Panc1 (cell line): ENCODE measurements around the gene KCNMA1. TPM values are rescaled to one million over a fixed set of nuclear protein-coding genes. Genes with fewer than 3 reads are reported as not detected.

ENCODE experiments used
- ATAC-seq: fragments of 200-7000 bp; cut with Tn5 transposase; 2 replicates; pipeline ENCODE4 v1.9.1; 2020; ENCODE audit warnings: mild to moderate bottlenecking, moderate library complexity
- BruUV-seq: library from RNA; stranded (reverse); fragments of 400-500 nt; replicated peaks from 2 replicates; lab custom pipeline; 2021; lab: Mats Ljungman, UMichigan
- CTCF ChIA-PET: fragments of 300-600 bp; sonication (Branson Sonifier 250); formaldehyde crosslinking; loops from one replicate; lab custom pipeline; 2022; ENCODE audit warnings: antibody characterized with exemption; lab: Charles Lee
- POLR2A ChIA-PET: fragments of 300-600 bp; sonication (Branson Sonifier 250); formaldehyde crosslinking; loops from one replicate; lab custom pipeline; 2022; ENCODE audit warnings: antibody characterized with exemption; lab: Charles Lee
- DNase-seq: peaks from one replicate; pipeline ENCODE4 v3.0.0-alpha.2; 2010; ENCODE audit warnings: low read depth, low spot score
- H3K27ac ChIP-seq: 2 replicates; pipeline ENCODE4 v1.5.1; 2011; ENCODE audit warnings: mild to moderate bottlenecking, low read length, inconsistent platforms
- H3K27me3 ChIP-seq: fragments of 200-500 bp; sonication (Bioruptor generic); 2 replicates; pipeline ENCODE4 v1.6.0; 2014; ENCODE audit warnings: low read length, inconsistent platforms; ENCODE audit not compliant: control insufficient read depth, insufficient read depth
- H3K36me3 ChIP-seq: fragments of 200-500 bp; sonication (Bioruptor generic); 2 replicates; pipeline ENCODE4 v1.5.1; 2014; ENCODE audit warnings: inconsistent platforms, mild to moderate bottlenecking, low read length, moderate library complexity; ENCODE audit not compliant: control insufficient read depth, insufficient read depth
- H3K4me1 ChIP-seq: 2 replicates; pipeline ENCODE4 v1.5.1; 2011; ENCODE audit warnings: inconsistent platforms, mild to moderate bottlenecking, low read length, moderate library complexity; ENCODE audit not compliant: control insufficient read depth, insufficient read depth
- H3K4me3 ChIP-seq, 2 experiments: 2 replicates each; pipeline ENCODE4 v1.5.1; 2011 to 2012; ENCODE audit warnings: low read depth in 2 of 2, low read length in 2 of 2, mild to moderate bottlenecking in 2 of 2, inconsistent platforms in 1 of 2, moderate library complexity in 1 of 2
- H3K9me3 ChIP-seq: fragments of 200-500 bp; sonication (Bioruptor generic); 2 replicates; pipeline ENCODE4 v1.5.1; 2014; ENCODE audit warnings: low read depth, mild to moderate bottlenecking, inconsistent platforms, low read length, moderate library complexity; ENCODE audit not compliant: control insufficient read depth, insufficient read depth
- CTCF ChIP-seq: fragments of 450-650 bp; IDR thresholded peaks from 2 replicates; pipeline ENCODE4 v1.5.1; 2017; ENCODE audit warnings: mild to moderate bottlenecking
- POLR2AphosphoS5 ChIP-seq: IDR thresholded peaks from 2 replicates; pipeline ENCODE4 v1.6.1; 2012; ENCODE audit warnings: mild to moderate bottlenecking, low read depth, low read length, moderate library complexity
- REST ChIP-seq, 2 experiments: IDR thresholded peaks; 2 replicates each; pipeline ENCODE4 v1.6.1; 2011 to 2012; ENCODE audit warnings: low read depth in 2 of 2, control low read depth in 1 of 2, low read length in 1 of 2, mild to moderate bottlenecking in 1 of 2, moderate library complexity in 1 of 2; ENCODE audit not compliant: insufficient read depth in 1 of 2
- SIN3A ChIP-seq: IDR thresholded peaks from 2 replicates; pipeline ENCODE4 v1.6.1; 2012; ENCODE audit warnings: low read depth, mild to moderate bottlenecking, low read length, moderate library complexity, borderline replicate concordance; ENCODE audit not compliant: insufficient read depth
- TCF7L2 ChIP-seq: IDR thresholded peaks from 2 replicates; pipeline ENCODE4 v1.6.1; 2011; ENCODE audit warnings: mild to moderate bottlenecking, low read depth, low read length, inconsistent platforms
- in situ Hi-C: cut with HindIII; loops from 2 replicates; pipeline ENCODE4 v1.10.0; 2016; ENCODE audit warnings: low sequenced_read_pairs, low pct_unique_long_range_greater_than_20kb
- intact Hi-C: fragments of 100-400 bp; cut with micrococcal nuclease; formaldehyde crosslinking; loops from one replicate; pipeline ENCODE4 v1.10.0; 2022; ENCODE audit not compliant: unreplicated experiment
- total RNA-seq: library from RNA; stranded (reverse); gene quantifications from one replicate; pipeline ENCODE4 v1.2.1, GENCODE V29; 2021; ENCODE audit not compliant: unreplicated experiment

The KCNMA1 gene
- total RNA-seq, 1 experiment from 2014 or later = 91.9 TPM

GRCh38 chr10:77071001-77071511, 566.6 kb downstream of the KCNMA1 start:
- no peaks in the 10 kb centered on the region for H3K27me3 ChIP-seq
- in situ Hi-C loops (no loop called here), intact Hi-C loops (no loop called here)
- no peak for TF ChIP-seq POLR2AphosphoS5
- no peak for TF ChIP-seq SIN3A
- TF ChIP-seq CTCF = no peak
- no peak for TF ChIP-seq REST (IDR thresholded peaks at IDR 0.05; ENCODE audit: insufficient read depth in 1 of 2, low read depth in 2 of 2, low read length in 1 of 2)
- no peak for TF ChIP-seq TCF7L2
- H3K4me3 ChIP-seq = no peak overlapping the region
- peaks cover 4% of the 10 kb centered on the region for H3K36me3 ChIP-seq
- no peaks in the 10 kb centered on the region for H3K9me3 ChIP-seq
- BruUV-seq = no TSS peak
- H3K27ac ChIP-seq = no peak overlapping the region
- POLR2A ChIA-PET = no interaction called here
- ATAC-seq (no peak), DNase-seq (no peak)
- H3K4me1 ChIP-seq = no peaks in the 10 kb centered on the region
- CTCF ChIA-PET = no interaction called here

- Histone ChIP-seq H3K4me3 (no peak overlapping the region), H3K27ac (no peak overlapping the region), H3K27me3 (no peaks in the 10 kb centered on the region), H3K9me3 (no peaks in the 10 kb centered on the region), H3K4me1 (no peaks in the 10 kb centered on the region), H3K36me3 (peaks cover 4% of the 10 kb centered on the region)
- CTCF ChIA-PET = no interaction called here
- intact Hi-C loops (no loop called here), in situ Hi-C loops (no loop called here)
- BruUV-seq = no TSS peak
- POLR2A ChIA-PET = no interaction called here
- ATAC-seq = no peak
- no peak for DNase-seq
- TF ChIP-seq POLR2AphosphoS5 = no peak
- TF ChIP-seq REST (IDR thresholded peaks at IDR 0.05; ENCODE audit: insufficient read depth in 1 of 2, low read depth in 2 of 2, low read length in 1 of 2) = no peak
- TF ChIP-seq TCF7L2 = no peak
- TF ChIP-seq SIN3A = no peak
- TF ChIP-seq CTCF = no peak
Measured at GRCh38 chr10:77070346-77070745, 567.3 kb downstream of the KCNMA1 start.
